ENCODE data around the gene VPS13D.

DNA sequence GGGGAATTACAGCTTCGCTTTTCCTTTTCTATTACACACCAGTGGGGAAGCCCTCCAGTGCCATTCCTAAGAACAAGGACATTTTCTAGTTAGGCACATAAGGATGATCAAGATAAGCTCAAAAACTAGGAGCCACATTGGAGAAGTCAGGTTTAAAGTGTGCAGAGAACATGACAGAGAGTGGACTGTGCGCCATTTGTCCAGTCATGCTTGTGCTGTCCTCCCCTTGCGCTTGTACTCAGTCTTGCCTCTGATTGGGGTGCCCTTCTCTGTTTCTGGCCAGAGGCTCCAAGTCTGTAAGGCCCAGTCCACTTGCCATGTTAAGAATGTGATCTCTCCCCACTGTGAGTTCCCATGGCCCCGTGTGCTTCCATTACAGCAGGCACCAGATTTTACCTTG lies 198.5 kb downstream of the VPS13D start:
- no peak for TF ChIP-seq SUZ12 (IDR thresholded peaks at IDR 0.05)
- no peak for TF ChIP-seq ARNT (IDR thresholded peaks at IDR 0.05)
- TF ChIP-seq BHLHE40 (IDR thresholded peaks at IDR 0.05; ENCODE audit: borderline replicate concordance) = no peak
- TF ChIP-seq, protein P1, sequence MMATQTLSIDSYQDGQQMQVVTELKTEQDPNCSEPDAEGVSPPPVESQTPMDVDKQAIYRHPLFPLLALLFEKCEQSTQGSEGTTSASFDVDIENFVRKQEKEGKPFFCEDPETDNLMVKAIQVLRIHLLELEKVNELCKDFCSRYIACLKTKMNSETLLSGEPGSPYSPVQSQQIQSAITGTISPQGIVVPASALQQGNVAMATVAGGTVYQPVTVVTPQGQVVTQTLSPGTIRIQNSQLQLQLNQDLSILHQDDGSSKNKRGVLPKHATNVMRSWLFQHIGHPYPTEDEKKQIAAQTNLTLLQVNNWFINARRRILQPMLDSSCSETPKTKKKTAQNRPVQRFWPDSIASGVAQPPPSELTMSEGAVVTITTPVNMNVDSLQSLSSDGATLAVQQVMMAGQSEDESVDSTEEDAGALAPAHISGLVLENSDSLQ (IDR thresholded peaks at IDR 0.05) = no peak
- no peak for TF ChIP-seq SP1 (IDR thresholded peaks at IDR 0.05)
- no peak for TF ChIP-seq FOXM1 (IDR thresholded peaks at IDR 0.05; ENCODE audit: borderline replicate concordance)
- no peak for TF ChIP-seq FOXA1 (IDR thresholded peaks at IDR 0.05)
- TF ChIP-seq FOXK2 (IDR thresholded peaks at IDR 0.05) = no peak
- TF ChIP-seq ELF4 (IDR thresholded peaks at IDR 0.05) = no peak
